Measurements from ENCODE around the gene MEGF9. TPM values are rescaled to one million over a fixed set of nuclear protein-coding genes. Genes with fewer than 3 reads are reported as not detected.

MEGF9 gene
- total RNA-seq, 2 experiments from 2014 or later: 5.1 to 10.2 TPM

DNA sequence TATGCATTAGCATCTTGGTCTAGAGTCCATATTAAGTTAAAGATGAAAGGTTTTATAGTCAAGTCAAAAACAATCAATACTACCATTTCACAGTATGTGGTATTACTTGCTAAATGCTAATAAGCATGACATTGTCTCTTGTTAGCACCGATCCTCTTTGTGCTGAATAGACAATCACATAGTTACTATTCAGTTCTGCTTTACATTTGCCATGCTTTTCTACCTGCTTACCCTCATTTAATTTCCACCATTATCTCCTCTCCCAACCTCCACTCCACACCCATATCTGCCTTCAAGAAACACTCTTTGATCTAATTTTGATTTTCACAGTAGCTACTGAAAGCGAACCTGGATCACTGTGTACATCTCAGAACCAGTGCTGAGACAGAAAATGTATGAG lies 16.8 kb downstream of the MEGF9 start:
- Histone ChIP-seq H3K9me2 (ENCODE audit: insufficient read depth, low read length) (no peaks in the 10 kb centered on the region), H3K4me2 (ENCODE audit: low read length) (no peak overlapping the region), H3K27ac (ENCODE audit: low read depth, low read length, poor library complexity, severe bottlenecking) (no peak overlapping the region), H3K9me3 (ENCODE audit: low read length) (no peaks in the 10 kb centered on the region), H3K79me2 (ENCODE audit: insufficient read depth, low read depth, low read length) (no peaks in the 10 kb centered on the region), H3K4me1 (ENCODE audit: insufficient read depth, low read length, poor library complexity, severe bottlenecking) (no peaks in the 10 kb centered on the region), H2AFZ (ENCODE audit: low read length) (no peak overlapping the region), H3K4me3 (ENCODE audit: low read depth, low read length, poor library complexity, severe bottlenecking) (no peak overlapping the region), H3K36me3 (ENCODE audit: insufficient read depth, low read length) (no peaks in the 10 kb centered on the region), H4K20me1 (ENCODE audit: insufficient read depth, low read length) (0 out of 2 replicates have a peak, but pooled peaks cover 7% of the 10 kb centered on the region)
- ChIA-PET POLR2A (interaction anchor here (0.7 to 1.2 kb wide), 2 partner anchors 28 to 723 kb away, joined by 3 read pairs; no protein-coding TSS in a partner anchor), CTCF (ENCODE audit: unreplicated experiment) (no interaction called here)
- no peak for TF ChIP-seq EZH2phosphoT487 (IDR thresholded peaks at IDR 0.05; ENCODE audit: borderline replicate concordance, low read depth, low read length)
- TF ChIP-seq, protein P1, sequence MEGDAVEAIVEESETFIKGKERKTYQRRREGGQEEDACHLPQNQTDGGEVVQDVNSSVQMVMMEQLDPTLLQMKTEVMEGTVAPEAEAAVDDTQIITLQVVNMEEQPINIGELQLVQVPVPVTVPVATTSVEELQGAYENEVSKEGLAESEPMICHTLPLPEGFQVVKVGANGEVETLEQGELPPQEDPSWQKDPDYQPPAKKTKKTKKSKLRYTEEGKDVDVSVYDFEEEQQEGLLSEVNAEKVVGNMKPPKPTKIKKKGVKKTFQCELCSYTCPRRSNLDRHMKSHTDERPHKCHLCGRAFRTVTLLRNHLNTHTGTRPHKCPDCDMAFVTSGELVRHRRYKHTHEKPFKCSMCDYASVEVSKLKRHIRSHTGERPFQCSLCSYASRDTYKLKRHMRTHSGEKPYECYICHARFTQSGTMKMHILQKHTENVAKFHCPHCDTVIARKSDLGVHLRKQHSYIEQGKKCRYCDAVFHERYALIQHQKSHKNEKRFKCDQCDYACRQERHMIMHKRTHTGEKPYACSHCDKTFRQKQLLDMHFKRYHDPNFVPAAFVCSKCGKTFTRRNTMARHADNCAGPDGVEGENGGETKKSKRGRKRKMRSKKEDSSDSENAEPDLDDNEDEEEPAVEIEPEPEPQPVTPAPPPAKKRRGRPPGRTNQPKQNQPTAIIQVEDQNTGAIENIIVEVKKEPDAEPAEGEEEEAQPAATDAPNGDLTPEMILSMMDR (conservative IDR thresholded peaks at IDR 0.05; ENCODE audit: low read length): no peak
- intact Hi-C loops (cut with micrococcal nuclease; ENCODE audit: unreplicated experiment): loop anchor here (5.0 kb wide), 1 partner anchor 50 kb away; no protein-coding TSS in a partner anchor
- no TSS peak for BruUV-seq (replicated peaks)
- DNase-seq (ENCODE audit: low spot score): no peak

DNA sequence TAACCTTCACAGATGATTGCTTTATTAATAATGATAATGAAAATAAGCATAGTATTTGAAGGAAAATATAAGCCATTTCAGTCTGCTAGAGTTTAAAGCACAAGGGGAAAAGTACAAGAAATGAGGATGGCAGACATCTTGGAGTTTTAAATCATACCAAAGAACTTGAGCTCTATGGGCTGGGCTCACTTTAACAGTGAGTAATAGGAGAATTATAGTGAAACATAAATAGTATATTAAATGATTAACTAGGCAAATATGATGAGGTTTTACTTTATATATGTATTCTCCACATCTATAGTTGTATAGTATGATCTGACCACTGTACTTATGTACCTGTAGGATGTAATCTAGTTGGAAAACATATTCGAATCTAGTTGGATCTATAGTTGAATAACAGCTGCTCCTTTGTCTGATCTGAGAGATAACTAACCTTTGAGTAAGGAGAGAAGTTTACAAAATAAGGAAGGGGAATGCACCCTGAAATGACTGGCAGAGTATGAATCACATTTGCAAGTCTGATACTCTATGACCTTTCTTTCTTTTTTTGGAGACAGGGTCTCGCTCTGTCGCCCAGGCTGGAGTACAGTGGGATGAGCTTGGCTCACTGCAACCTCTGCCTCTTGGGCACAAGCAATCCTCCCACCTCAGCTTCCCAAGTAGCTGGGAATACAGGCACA lies 17.6 kb downstream of the MEGF9 start:
- H3K4me1 ChIP-seq (ENCODE audit: insufficient read depth, low read length, poor library complexity, severe bottlenecking): no peaks in the 10 kb centered on the region
- H3K27ac ChIP-seq (ENCODE audit: low read depth, low read length, poor library complexity, severe bottlenecking): no peak overlapping the region
- 0 out of 2 replicates have a peak, but pooled peaks cover 7% of the 10 kb centered on the region for H4K20me1 ChIP-seq (ENCODE audit: insufficient read depth, low read length)
- ChIA-PET POLR2A (interaction anchor here (0.7 to 1.2 kb wide), 2 partner anchors 28 to 723 kb away, joined by 3 read pairs; no protein-coding TSS in a partner anchor), CTCF (ENCODE audit: unreplicated experiment) (no interaction called here)
- H3K9me3 ChIP-seq (ENCODE audit: low read length): no peaks in the 10 kb centered on the region
- H3K9me2 ChIP-seq (ENCODE audit: insufficient read depth, low read length): no peaks in the 10 kb centered on the region
- no peak overlapping the region for H3K4me2 ChIP-seq (ENCODE audit: low read length)
- no peak overlapping the region for H2AFZ ChIP-seq (ENCODE audit: low read length)
- no peak for DNase-seq (ENCODE audit: low spot score)
- H3K36me3 ChIP-seq (ENCODE audit: insufficient read depth, low read length): no peaks in the 10 kb centered on the region
- BruUV-seq (replicated peaks): no TSS peak
- H3K4me3 ChIP-seq (ENCODE audit: low read depth, low read length, poor library complexity, severe bottlenecking): no peak overlapping the region
- H3K79me2 ChIP-seq (ENCODE audit: insufficient read depth, low read depth, low read length): no peaks in the 10 kb centered on the region
- TF ChIP-seq, protein P1 (conservative IDR thresholded peaks at IDR 0.05; ENCODE audit: low read length): no peak
- TF ChIP-seq EZH2phosphoT487 (IDR thresholded peaks at IDR 0.05; ENCODE audit: borderline replicate concordance, low read depth, low read length): no peak
- intact Hi-C loops (cut with micrococcal nuclease; ENCODE audit: unreplicated experiment): loop anchor here (5.0 kb wide), 1 partner anchor 49 kb away; no protein-coding TSS in a partner anchor

DNA sequence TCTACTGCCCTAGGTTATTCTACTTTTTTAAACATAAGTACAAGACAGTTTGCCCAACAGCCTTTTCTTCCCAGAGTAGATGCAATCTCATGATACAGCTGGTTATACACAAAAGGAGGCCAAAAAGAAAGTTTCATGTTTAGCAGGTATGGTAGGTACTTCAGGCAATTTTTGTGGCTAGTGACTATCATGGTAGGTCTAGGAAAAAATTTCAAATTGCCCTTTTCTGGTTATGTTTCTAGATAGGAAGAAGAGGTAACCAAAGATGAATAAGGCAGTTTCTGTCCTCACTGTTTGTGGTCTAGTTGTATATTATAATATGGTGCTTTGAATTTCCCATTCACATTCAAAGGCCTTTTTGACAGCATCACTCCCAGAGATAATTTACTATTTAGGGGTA lies 19.7 kb downstream of the MEGF9 start:
- intact Hi-C loops (cut with micrococcal nuclease; ENCODE audit: unreplicated experiment): no loop called here

More for the DNA sequence above, 19.7 kb downstream of the MEGF9 start:
- POLR2A ChIA-PET: no interaction called here
- H3K4me2 ChIP-seq (ENCODE audit: low read length): no peak overlapping the region
- TF ChIP-seq, protein P1 (conservative IDR thresholded peaks at IDR 0.05; ENCODE audit: low read length): no peak
- TF ChIP-seq EZH2phosphoT487 (IDR thresholded peaks at IDR 0.05; ENCODE audit: borderline replicate concordance, low read depth, low read length): no peak
- H3K27ac ChIP-seq (ENCODE audit: low read depth, low read length, poor library complexity, severe bottlenecking): no peak overlapping the region
- DNase-seq (ENCODE audit: low spot score): no peak
- no peaks in the 10 kb centered on the region for H3K9me3 ChIP-seq (ENCODE audit: low read length)
- no peaks in the 10 kb centered on the region for H3K9me2 ChIP-seq (ENCODE audit: insufficient read depth, low read length)
- BruUV-seq (replicated peaks): no TSS peak
- 0 out of 2 replicates have a peak, but pooled peaks cover 7% of the 10 kb centered on the region for H4K20me1 ChIP-seq (ENCODE audit: insufficient read depth, low read length)
- no peaks in the 10 kb centered on the region for H3K4me1 ChIP-seq (ENCODE audit: insufficient read depth, low read length, poor library complexity, severe bottlenecking)
- no peak overlapping the region for H2AFZ ChIP-seq (ENCODE audit: low read length)
- no peaks in the 10 kb centered on the region for H3K36me3 ChIP-seq (ENCODE audit: insufficient read depth, low read length)
- no peak overlapping the region for H3K4me3 ChIP-seq (ENCODE audit: low read depth, low read length, poor library complexity, severe bottlenecking)
- H3K79me2 ChIP-seq (ENCODE audit: insufficient read depth, low read depth, low read length): no peaks in the 10 kb centered on the region
- CTCF ChIA-PET (ENCODE audit: unreplicated experiment): no interaction called here

All from OCI-LY7 (cell line).